SK-N-SH (cell line): ENCODE data around the gene VANGL1. TPM values are rescaled to one million over a fixed set of nuclear protein-coding genes. Genes with fewer than 3 reads are reported as not detected.

ENCODE experiments used
- CTCF ChIA-PET: fragments of 300-600, 350-600 bp; formaldehyde crosslinking; extraction: SDS; loops from one replicate; lab custom pipeline; 2021; lab: Yijun Ruan, JAX
- POLR2A ChIA-PET: fragments of 350-600 bp; sonication (Branson Sonifier 250); formaldehyde crosslinking; extraction: SDS; loops from one replicate; lab custom pipeline; 2020; ENCODE audit warnings: antibody characterized with exemption, inconsistent platforms; lab: Yijun Ruan, JAX
- DNase-seq: peaks from one replicate; pipeline ENCODE4 v3.0.0; 2012
- H2AFZ ChIP-seq: fragments of 200-600 bp; sonication (generic); 2 replicates; pipeline ENCODE4 v1.8.1; 2016; ENCODE audit warnings: antibody characterized with exemption, mild to moderate bottlenecking, low read depth
- H3F3A ChIP-seq: fragments of 200-600 bp; sonication (generic); replicated peaks from 2 replicates; pipeline ENCODE3; 2016; ENCODE audit warnings: antibody characterized with exemption, mild to moderate bottlenecking; ENCODE audit not compliant: insufficient read depth
- H3K27ac ChIP-seq, 2 experiments: fragments of 200-500 bp in 1 of 2; fragments of 200-600 bp in 1 of 2; sonication (Bioruptor generic) in 1 of 2; sonication (generic), shearing (Covaris generic) in 1 of 2; 2 replicates each; pipeline versions ENCODE4 v1.5.1 to v1.6.1; 2014 to 2016; ENCODE audit warnings: low read depth in 2 of 2, inconsistent platforms in 1 of 2, low read length in 1 of 2, mild to moderate bottlenecking in 1 of 2, mixed read lengths in 1 of 2
- H3K27me3 ChIP-seq: fragments of 200-600 bp; sonication (generic), shearing (Covaris generic); 2 replicates; pipeline ENCODE4 v1.6.1; 2016; ENCODE audit warnings: mixed run types; ENCODE audit not compliant: insufficient read depth
- H3K36me3 ChIP-seq, 2 experiments: fragments of 200-500 bp in 1 of 2; fragments of 200-600 bp in 1 of 2; sonication (Bioruptor generic) in 1 of 2; sonication (generic) in 1 of 2; replicated peaks in 1 of 2; 2 replicates each; pipeline versions ENCODE3 to v1.5.1; 2014 to 2016; ENCODE audit warnings: low read length in 1 of 2, mild to moderate bottlenecking in 1 of 2; ENCODE audit not compliant: insufficient read depth in 2 of 2, control insufficient read depth in 1 of 2
- H3K4me1 ChIP-seq, 2 experiments: fragments of 200-500 bp in 1 of 2; fragments of 200-600 bp in 1 of 2; sonication (Bioruptor generic) in 1 of 2; sonication (generic), shearing (Covaris generic) in 1 of 2; 2 replicates each; pipeline versions ENCODE4 v1.5.1 to v1.6.1; 2014 to 2016; ENCODE audit warnings: low read depth in 1 of 2, low read length in 1 of 2, mixed run types in 1 of 2; ENCODE audit not compliant: insufficient read depth in 2 of 2, control insufficient read depth in 1 of 2
- H3K4me2 ChIP-seq: fragments of 200-600 bp; sonication (generic), shearing (Covaris generic); 2 replicates; pipeline ENCODE4 v1.6.1; 2017; ENCODE audit warnings: mixed run types
- H3K4me3 ChIP-seq, 2 experiments: fragments of 200-500 bp in 1 of 2; fragments of 200-600 bp in 1 of 2; sonication (Bioruptor generic) in 1 of 2; sonication (generic), shearing (Covaris generic) in 1 of 2; 2 replicates each; pipeline versions ENCODE4 v1.5.1 to v1.8.1; 2014 to 2016; ENCODE audit warnings: low read depth in 2 of 2, inconsistent platforms in 1 of 2, low read length in 1 of 2, mild to moderate bottlenecking in 1 of 2, mixed read lengths in 1 of 2, moderate library complexity in 1 of 2
- H3K79me2 ChIP-seq: fragments of 200-600 bp; sonication (generic); 2 replicates; pipeline ENCODE4 v1.8.1; 2017; ENCODE audit warnings: mild to moderate bottlenecking; ENCODE audit not compliant: insufficient read depth
- H3K9ac ChIP-seq: fragments of 200-600 bp; sonication (generic); 2 replicates; pipeline ENCODE4 v1.6.1; 2017; ENCODE audit warnings: mixed run types
- H3K9me2 ChIP-seq: fragments of 200-600 bp; sonication (generic); 2 replicates; pipeline ENCODE4 v1.6.1; 2017; ENCODE audit warnings: mixed run types
- H3K9me3 ChIP-seq: fragments of 200-600 bp; sonication (generic); 2 replicates; pipeline ENCODE4 v1.6.1; 2017; ENCODE audit warnings: mixed run types, mild to moderate bottlenecking, moderate library complexity
- H4K20me1 ChIP-seq: fragments of 200-600 bp; sonication (generic); 2 replicates; pipeline ENCODE4 v1.6.1; 2017; ENCODE audit warnings: mild to moderate bottlenecking, mixed run types; ENCODE audit not compliant: insufficient read depth
- CTCF ChIP-seq: fragments of 200-600 bp; sonication (generic); IDR thresholded peaks from 2 replicates; pipeline ENCODE4 v1.6.1; 2017; ENCODE audit warnings: antibody characterized with exemption, mild to moderate bottlenecking, moderate library complexity
- FOSL2 ChIP-seq: IDR thresholded peaks from 2 replicates; pipeline ENCODE4 v1.4.0; 2012; ENCODE audit warnings: low read depth, mild to moderate bottlenecking, moderate library complexity, borderline replicate concordance
- FOXM1 ChIP-seq: IDR thresholded peaks from 2 replicates; pipeline ENCODE4 v1.4.0; 2012; ENCODE audit warnings: low read depth, mild to moderate bottlenecking
- GABPA ChIP-seq: IDR thresholded peaks from 2 replicates; pipeline ENCODE4 v1.4.0; 2012; ENCODE audit warnings: low read depth, mild to moderate bottlenecking
- GATA2 ChIP-seq: sonication (generic); formaldehyde crosslinking; IDR thresholded peaks from 2 replicates; pipeline ENCODE4 v1.5.0; 2020; ENCODE audit warnings: mild to moderate bottlenecking, missing genetic modification reagents
- JUND ChIP-seq: IDR thresholded peaks from 2 replicates; pipeline ENCODE4 v1.4.0; 2012
- MXI1 ChIP-seq: IDR thresholded peaks from 2 replicates; pipeline ENCODE4 v1.6.1; 2012; ENCODE audit warnings: mild to moderate bottlenecking, low read depth, low read length, improper control_type of control experiment
- POLR2AphosphoS5 ChIP-seq: IDR thresholded peaks from 2 replicates; pipeline ENCODE4 v1.6.1; 2012; ENCODE audit warnings: low read depth, low read length
- RCOR1 ChIP-seq: fragments of 150-350 bp; IDR thresholded peaks from 2 replicates; pipeline ENCODE4 v1.6.1; 2017; ENCODE audit warnings: antibody characterized with exemption, low read length
- RXRA ChIP-seq: IDR thresholded peaks from 2 replicates; pipeline ENCODE4 v1.4.0; 2012; ENCODE audit warnings: low read depth, mild to moderate bottlenecking, borderline replicate concordance
- SIN3A ChIP-seq: IDR thresholded peaks from 2 replicates; pipeline ENCODE4 v1.6.1; 2012; ENCODE audit warnings: low read depth, mild to moderate bottlenecking, low read length, moderate library complexity, borderline replicate concordance
- TAF1 ChIP-seq: IDR thresholded peaks from 2 replicates; pipeline ENCODE4 v1.6.1; 2012; ENCODE audit warnings: low read depth, mild to moderate bottlenecking, low read length, moderate library complexity, borderline replicate concordance
- TCF12 ChIP-seq: IDR thresholded peaks from 2 replicates; pipeline ENCODE4 v1.4.0; 2012
- TEAD4 ChIP-seq: IDR thresholded peaks from 2 replicates; pipeline ENCODE4 v1.4.0; 2012; ENCODE audit warnings: mild to moderate bottlenecking, borderline replicate concordance; ENCODE audit not compliant: insufficient read depth
- YY1 ChIP-seq: IDR thresholded peaks from 2 replicates; pipeline ENCODE4 v1.4.0; 2012; ENCODE audit warnings: low read depth, mild to moderate bottlenecking
- WGBS: methylation state at CpG from one replicate; pipeline ENCODE4 v1.1.6; 2017; ENCODE audit warnings: low lambda C conversion rate; 5-methylcytosine and 5-hydroxymethylcytosine counted together
- polyA plus RNA-seq, 3 experiments: library from polyadenylated mRNA; depleted of rRNA; stranded (reverse); fragments of >200 nt; gene quantifications; 2 replicates each; pipeline ENCODE4 v1.2.3, GENCODE V29; 2012
- TF ChIP-seq, protein P1 (sequence below): IDR thresholded peaks from 2 replicates; pipeline ENCODE4 v1.4.0; 2012; ENCODE audit warnings: low read depth
- TF ChIP-seq, protein P2 (sequence below): IDR thresholded peaks from 2 replicates; pipeline ENCODE4 v1.6.1; 2012; ENCODE audit warnings: mild to moderate bottlenecking, low read depth, low read length, moderate library complexity
- TF ChIP-seq, protein P3 (sequence below): IDR thresholded peaks from 2 replicates; pipeline ENCODE4 v1.4.0; 2012; ENCODE audit warnings: low read depth, borderline replicate concordance

VANGL1 gene
- polyA plus RNA-seq, 1 of the 3 experiments (the other 2 are of a cell fraction), result 5.4 TPM

DNA sequence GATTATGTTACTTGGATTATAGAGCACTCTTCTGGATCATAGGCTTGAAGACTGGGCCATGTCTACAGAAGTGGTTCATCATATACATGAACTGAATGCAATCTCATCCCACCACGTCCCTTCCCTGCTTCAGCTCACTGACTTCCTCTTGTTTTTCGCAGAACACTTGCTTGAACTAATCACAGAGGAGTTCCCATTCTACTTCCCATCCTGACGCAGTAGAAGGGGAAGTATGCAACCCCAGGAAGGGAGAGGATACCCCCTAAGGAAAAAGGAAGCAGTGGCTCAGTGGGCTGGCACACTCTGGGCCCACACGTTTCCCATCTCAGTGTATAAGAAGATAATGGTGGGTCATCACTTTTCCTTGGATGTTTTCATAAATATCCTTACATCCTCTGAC is 90.5 kb downstream of the VANGL1 start:
- Histone ChIP-seq H4K20me1 (no peaks in the 10 kb centered on the region), H3K9ac (no peak overlapping the region), H3K36me3 (no peaks in the 10 kb centered on the region), H3K4me1 (no peaks in the 10 kb centered on the region), H3F3A (no peaks in the 10 kb centered on the region), H3K79me2 (no peaks in the 10 kb centered on the region; the same call in 1 of the 2 replicates), H3K4me2 (no peak overlapping the region), H3K27me3 (no peaks in the 10 kb centered on the region), H3K4me3 (no peak overlapping the region), H2AFZ (no peak overlapping the region), H3K9me2 (no peaks in the 10 kb centered on the region), H3K9me3 (no peaks in the 10 kb centered on the region), H3K27ac (no peak overlapping the region)
- TF ChIP-seq POLR2AphosphoS5 (no peak), RCOR1 (no peak), RXRA (no peak), TAF1 (no peak), JUND (no peak), GABPA (no peak), FOXM1 (no peak), CTCF (no peak), SIN3A (no peak), YY1 (no peak)
- TF ChIP-seq, protein P1, sequence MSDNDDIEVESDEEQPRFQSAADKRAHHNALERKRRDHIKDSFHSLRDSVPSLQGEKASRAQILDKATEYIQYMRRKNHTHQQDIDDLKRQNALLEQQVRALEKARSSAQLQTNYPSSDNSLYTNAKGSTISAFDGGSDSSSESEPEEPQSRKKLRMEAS, result no peak
- ChIA-PET POLR2A (no interaction called here), CTCF (no interaction called here)
- no peak for DNase-seq
- 20% methylated on average over 4 of the region's 4 CpGs for WGBS

DNA sequence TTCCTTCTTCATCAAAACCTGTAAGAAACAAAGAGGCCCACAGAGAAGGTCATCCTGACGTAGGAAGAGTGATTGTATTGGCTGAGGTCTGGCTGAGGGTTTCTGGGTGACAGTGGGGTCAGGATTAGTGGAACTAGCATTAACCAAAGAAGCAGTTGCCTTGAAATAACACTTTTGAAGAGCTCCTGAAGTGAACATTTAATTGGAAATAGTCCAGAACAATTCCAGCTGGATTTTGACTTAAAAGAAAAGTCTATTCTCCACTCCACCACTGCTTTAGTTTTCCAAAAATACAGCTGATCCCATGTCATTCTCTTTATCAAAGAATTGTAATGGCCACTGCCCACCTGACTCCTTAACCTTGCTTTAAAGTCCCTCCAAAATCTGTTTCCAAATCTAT is 99.0 kb downstream of the VANGL1 start:
- H3K4me2 ChIP-seq, result no peak overlapping the region
- POLR2A ChIA-PET, result no interaction called here
- no peak overlapping the region for H2AFZ ChIP-seq
- DNase-seq, result no peak
- no peak overlapping the region for H3K4me3 ChIP-seq
- H3K9me2 ChIP-seq, result no peaks in the 10 kb centered on the region
- no peaks in the 10 kb centered on the region for H3K79me2 ChIP-seq
- H3K9me3 ChIP-seq, result no peaks in the 10 kb centered on the region
- no peak overlapping the region for H3K9ac ChIP-seq
- H3K27ac ChIP-seq, result no peak overlapping the region
- no peaks in the 10 kb centered on the region for H3K27me3 ChIP-seq
- CTCF ChIA-PET, result interaction anchor here (0.6 to 2.2 kb wide), 4 partner anchors 34 to 280 kb away, joined by 3 to 11 read pairs (median 3); no protein-coding TSS in a partner anchor
- WGBS, result 0% methylated on average over 1 of the region's 1 CpG
- H3K4me1 ChIP-seq, result no peaks in the 10 kb centered on the region
- H4K20me1 ChIP-seq, result no peaks in the 10 kb centered on the region
- no peaks in the 10 kb centered on the region for H3K36me3 ChIP-seq
- H3F3A ChIP-seq, result no peaks in the 10 kb centered on the region
- TF ChIP-seq GATA2 (no peak), RCOR1 (no peak), TEAD4 (no peak), POLR2AphosphoS5 (no peak), FOSL2 (no peak), MXI1 (no peak), JUND (no peak), RXRA (no peak), TAF1 (no peak), FOXM1 (no peak), TCF12 (no peak), CTCF (no peak)
- TF ChIP-seq, protein P2, sequence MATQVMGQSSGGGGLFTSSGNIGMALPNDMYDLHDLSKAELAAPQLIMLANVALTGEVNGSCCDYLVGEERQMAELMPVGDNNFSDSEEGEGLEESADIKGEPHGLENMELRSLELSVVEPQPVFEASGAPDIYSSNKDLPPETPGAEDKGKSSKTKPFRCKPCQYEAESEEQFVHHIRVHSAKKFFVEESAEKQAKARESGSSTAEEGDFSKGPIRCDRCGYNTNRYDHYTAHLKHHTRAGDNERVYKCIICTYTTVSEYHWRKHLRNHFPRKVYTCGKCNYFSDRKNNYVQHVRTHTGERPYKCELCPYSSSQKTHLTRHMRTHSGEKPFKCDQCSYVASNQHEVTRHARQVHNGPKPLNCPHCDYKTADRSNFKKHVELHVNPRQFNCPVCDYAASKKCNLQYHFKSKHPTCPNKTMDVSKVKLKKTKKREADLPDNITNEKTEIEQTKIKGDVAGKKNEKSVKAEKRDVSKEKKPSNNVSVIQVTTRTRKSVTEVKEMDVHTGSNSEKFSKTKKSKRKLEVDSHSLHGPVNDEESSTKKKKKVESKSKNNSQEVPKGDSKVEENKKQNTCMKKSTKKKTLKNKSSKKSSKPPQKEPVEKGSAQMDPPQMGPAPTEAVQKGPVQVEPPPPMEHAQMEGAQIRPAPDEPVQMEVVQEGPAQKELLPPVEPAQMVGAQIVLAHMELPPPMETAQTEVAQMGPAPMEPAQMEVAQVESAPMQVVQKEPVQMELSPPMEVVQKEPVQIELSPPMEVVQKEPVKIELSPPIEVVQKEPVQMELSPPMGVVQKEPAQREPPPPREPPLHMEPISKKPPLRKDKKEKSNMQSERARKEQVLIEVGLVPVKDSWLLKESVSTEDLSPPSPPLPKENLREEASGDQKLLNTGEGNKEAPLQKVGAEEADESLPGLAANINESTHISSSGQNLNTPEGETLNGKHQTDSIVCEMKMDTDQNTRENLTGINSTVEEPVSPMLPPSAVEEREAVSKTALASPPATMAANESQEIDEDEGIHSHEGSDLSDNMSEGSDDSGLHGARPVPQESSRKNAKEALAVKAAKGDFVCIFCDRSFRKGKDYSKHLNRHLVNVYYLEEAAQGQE, result no peak
- TF ChIP-seq, protein P3, sequence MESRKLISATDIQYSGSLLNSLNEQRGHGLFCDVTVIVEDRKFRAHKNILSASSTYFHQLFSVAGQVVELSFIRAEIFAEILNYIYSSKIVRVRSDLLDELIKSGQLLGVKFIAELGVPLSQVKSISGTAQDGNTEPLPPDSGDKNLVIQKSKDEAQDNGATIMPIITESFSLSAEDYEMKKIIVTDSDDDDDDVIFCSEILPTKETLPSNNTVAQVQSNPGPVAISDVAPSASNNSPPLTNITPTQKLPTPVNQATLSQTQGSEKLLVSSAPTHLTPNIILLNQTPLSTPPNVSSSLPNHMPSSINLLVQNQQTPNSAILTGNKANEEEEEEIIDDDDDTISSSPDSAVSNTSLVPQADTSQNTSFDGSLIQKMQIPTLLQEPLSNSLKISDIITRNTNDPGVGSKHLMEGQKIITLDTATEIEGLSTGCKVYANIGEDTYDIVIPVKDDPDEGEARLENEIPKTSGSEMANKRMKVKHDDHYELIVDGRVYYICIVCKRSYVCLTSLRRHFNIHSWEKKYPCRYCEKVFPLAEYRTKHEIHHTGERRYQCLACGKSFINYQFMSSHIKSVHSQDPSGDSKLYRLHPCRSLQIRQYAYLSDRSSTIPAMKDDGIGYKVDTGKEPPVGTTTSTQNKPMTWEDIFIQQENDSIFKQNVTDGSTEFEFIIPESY, result no peak
